ENCODE data around the gene PTPRN2. TPM values are rescaled to one million over a fixed set of nuclear protein-coding genes. Genes with fewer than 3 reads are reported as not detected.

The PTPRN2 gene
- total and polyA plus RNA-seq, 9 of the 15 experiments (the other 6 are each of a cell fraction or from before 2014, with no cell fraction given) = not detected

DNA sequence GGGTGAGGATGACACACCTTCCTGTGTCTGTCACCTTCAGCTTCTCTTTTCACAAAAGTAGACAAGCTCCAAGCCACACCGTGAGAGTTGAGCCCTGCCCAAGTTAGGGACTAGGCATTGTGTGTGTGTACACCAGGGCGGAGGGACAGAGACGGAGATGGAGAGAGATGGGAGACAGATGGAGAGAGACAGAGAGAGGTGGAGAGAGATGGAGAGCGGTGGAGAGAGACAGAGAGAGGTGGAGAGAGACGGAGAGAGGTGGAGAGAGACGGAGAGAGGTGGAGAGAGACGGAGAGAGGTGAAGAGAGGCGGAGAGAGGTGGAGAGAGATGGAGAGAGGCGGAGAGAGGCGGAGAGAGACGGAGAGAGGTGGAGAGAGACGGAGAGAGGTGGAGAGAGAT is 1043.8 kb downstream of the PTPRN2 start:
- ChIA-PET CTCF (ENCODE audit: low intra/inter-chr PET ratio) (no interaction called here), POLR2A (interaction anchor here (1.2 kb wide), 1 partner anchor 10 kb away, joined by 3 read pairs; no protein-coding TSS in a partner anchor)
- intact Hi-C loops (cut with micrococcal nuclease) = no loop called here
- Histone ChIP-seq H3K4me2 (ENCODE audit: insufficient read depth, low read length) (no peak overlapping the region), H3K27me3 (ENCODE audit: control insufficient read depth in 2 of 2, insufficient read depth in 2 of 2, low read length in 2 of 2) (peaks cover 67 to 94% of the 10 kb centered on the region in 2 experiments), H3K9me1 (ENCODE audit: control insufficient read depth, insufficient read depth, low read length) (no peaks in the 10 kb centered on the region), H2AFZ (ENCODE audit: low read depth, low read length) (no peak overlapping the region), H3K9me3 (replicated peaks; ENCODE audit: control insufficient read depth, insufficient read depth, low read depth, low read length) (no peaks in the 10 kb centered on the region; the same call in 1 of the 2 replicates), H3K27ac (ENCODE audit: extremely low read depth, low read depth, low read length) (no peak overlapping the region), H3K79me2 (ENCODE audit: control insufficient read depth, insufficient read depth, low read length) (no peaks in the 10 kb centered on the region), H3K36me3 (ENCODE audit: control insufficient read depth, insufficient read depth, low read length) (no peaks in the 10 kb centered on the region), H4K20me1 (replicated peaks; ENCODE audit: control insufficient read depth, insufficient read depth, low read length) (peaks cover 28% of the 10 kb centered on the region), H3K4me1 (replicated peaks in 1 of 2; ENCODE audit: control insufficient read depth in 2 of 2, insufficient read depth in 2 of 2, low read length in 2 of 2) (peaks cover 0 to 6% of the 10 kb centered on the region in 2 experiments; a peak in 1 of 5 replicates), H3K9ac (ENCODE audit: insufficient read depth in 1 of 2, low read depth in 2 of 2, low read length in 2 of 2) (no peak overlapping the region), H3K4me3 (no peak overlapping the region)
- ATAC-seq (no peak), FAIRE-seq (no peak), DNase-seq (ENCODE audit: extremely low read depth in 1 of 4, low spot score in 3 of 4) (no peak)
- WGBS (ENCODE audit: insufficient coverage, low coverage, missing lambda C conversion rate) = 0% methylated on average over 12 of the region's 12 CpGs
- in situ Hi-C loops (cut with MboI) = no loop called here
- TF ChIP-seq MAFF (IDR thresholded peaks at IDR 0.05; ENCODE audit: low read length) = no peak
- TF ChIP-seq, protein P1, sequence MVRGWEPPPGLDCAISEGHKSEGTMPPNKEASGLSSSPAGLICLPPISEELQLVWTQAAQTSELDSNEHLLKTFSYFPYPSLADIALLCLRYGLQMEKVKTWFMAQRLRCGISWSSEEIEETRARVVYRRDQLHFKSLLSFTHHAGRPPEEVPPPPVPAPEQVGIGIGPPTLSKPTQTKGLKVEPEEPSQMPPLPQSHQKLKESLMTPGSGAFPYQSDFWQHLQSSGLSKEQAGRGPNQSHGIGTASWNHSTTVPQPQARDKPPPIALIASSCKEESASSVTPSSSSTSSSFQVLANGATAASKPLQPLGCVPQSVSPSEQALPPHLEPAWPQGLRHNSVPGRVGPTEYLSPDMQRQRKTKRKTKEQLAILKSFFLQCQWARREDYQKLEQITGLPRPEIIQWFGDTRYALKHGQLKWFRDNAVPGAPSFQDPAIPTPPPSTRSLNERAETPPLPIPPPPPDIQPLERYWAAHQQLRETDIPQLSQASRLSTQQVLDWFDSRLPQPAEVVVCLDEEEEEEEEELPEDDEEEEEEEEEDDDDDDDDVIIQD (CRISPR knock-in tag; IDR thresholded peaks at IDR 0.05) = no peak
- TF ChIP-seq, protein P2, sequence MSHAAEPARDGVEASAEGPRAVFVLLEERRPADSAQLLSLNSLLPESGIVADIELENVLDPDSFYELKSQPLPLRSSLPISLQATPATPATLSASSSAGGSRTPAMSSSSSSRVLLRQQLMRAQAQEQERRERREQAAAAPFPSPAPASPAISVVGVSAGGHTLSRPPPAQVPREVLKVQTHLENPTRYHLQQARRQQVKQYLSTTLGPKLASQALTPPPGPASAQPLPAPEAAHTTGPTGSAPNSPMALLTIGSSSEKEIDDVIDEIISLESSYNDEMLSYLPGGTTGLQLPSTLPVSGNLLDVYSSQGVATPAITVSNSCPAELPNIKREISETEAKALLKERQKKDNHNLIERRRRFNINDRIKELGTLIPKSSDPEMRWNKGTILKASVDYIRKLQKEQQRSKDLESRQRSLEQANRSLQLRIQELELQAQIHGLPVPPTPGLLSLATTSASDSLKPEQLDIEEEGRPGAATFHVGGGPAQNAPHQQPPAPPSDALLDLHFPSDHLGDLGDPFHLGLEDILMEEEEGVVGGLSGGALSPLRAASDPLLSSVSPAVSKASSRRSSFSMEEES (CRISPR knock-in tag; IDR thresholded peaks at IDR 0.05) = no peak
- no peak for TF ChIP-seq ZNF586 (CRISPR knock-in tag; conservative IDR thresholded peaks at IDR 0.05)
- TF ChIP-seq KDM5B (IDR thresholded peaks at IDR 0.05; ENCODE audit: insufficient replicate concordance, low read depth, low read length) = no peak
- TF ChIP-seq BCOR (IDR thresholded peaks at IDR 0.05) = no peak
- TF ChIP-seq, protein P3, sequence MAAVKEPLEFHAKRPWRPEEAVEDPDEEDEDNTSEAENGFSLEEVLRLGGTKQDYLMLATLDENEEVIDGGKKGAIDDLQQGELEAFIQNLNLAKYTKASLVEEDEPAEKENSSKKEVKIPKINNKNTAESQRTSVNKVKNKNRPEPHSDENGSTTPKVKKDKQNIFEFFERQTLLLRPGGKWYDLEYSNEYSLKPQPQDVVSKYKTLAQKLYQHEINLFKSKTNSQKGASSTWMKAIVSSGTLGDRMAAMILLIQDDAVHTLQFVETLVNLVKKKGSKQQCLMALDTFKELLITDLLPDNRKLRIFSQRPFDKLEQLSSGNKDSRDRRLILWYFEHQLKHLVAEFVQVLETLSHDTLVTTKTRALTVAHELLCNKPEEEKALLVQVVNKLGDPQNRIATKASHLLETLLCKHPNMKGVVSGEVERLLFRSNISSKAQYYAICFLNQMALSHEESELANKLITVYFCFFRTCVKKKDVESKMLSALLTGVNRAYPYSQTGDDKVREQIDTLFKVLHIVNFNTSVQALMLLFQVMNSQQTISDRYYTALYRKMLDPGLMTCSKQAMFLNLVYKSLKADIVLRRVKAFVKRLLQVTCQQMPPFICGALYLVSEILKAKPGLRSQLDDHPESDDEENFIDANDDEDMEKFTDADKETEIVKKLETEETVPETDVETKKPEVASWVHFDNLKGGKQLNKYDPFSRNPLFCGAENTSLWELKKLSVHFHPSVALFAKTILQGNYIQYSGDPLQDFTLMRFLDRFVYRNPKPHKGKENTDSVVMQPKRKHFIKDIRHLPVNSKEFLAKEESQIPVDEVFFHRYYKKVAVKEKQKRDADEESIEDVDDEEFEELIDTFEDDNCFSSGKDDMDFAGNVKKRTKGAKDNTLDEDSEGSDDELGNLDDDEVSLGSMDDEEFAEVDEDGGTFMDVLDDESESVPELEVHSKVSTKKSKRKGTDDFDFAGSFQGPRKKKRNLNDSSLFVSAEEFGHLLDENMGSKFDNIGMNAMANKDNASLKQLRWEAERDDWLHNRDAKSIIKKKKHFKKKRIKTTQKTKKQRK (IDR thresholded peaks at IDR 0.05; ENCODE audit: borderline replicate concordance, low read depth, low read length) = no peak
- TF ChIP-seq ETV6 (IDR thresholded peaks at IDR 0.05; ENCODE audit: borderline replicate concordance in 1 of 2, low read depth in 2 of 2, low read length in 1 of 2) = no peak
- no peak for TF ChIP-seq ETV6 (CRISPR knock-in tag; IDR thresholded peaks at IDR 0.05; ENCODE audit: borderline replicate concordance)
- BruUV-seq (replicated peaks) = no TSS peak
